Measurements from ENCODE around the gene LTA4H. TPM values are rescaled to one million over a fixed set of nuclear protein-coding genes. Genes with fewer than 3 reads are reported as not detected.

LTA4H gene
- total RNA-seq, 4 donors from 2014 or later = 52.9 to 121 (median 70.9) TPM

DNA sequence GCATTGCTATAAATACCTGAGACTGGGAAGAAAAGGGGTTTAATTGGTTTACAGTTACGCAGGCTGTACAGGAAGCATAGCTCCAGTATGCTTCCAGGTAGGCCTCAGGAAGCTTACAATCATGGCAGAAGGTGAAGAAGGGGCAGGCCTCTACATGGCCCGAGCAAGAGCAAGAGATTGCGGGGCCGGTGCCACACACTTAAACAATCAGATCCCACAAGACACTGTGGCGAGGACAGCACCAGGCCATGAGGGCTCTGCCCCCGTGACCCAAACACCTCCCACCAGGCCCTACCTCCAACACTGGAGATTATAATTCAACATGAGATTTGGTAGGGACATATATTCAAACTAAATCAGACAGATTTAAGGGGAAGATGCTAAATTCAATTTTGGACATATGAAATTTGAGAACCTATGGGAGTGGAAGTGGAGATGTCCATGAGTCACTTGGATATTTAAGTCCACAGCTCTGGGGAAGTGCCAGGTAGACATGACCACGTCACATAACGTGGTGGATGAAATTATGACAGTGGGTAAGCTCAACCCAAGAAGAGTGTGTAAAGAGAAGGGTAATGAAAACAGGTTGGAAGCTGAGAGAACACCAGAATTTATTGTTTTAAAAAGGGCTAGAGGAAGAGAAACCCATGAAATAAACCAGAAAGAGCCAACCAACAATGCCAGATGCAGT, 1.5 kb upstream of the LTA4H start:
- DNase-seq = no peak
- H3K4me3 ChIP-seq = no peak overlapping the region
- no peaks in the 10 kb centered on the region for H3K36me3 ChIP-seq
- no peaks in the 10 kb centered on the region for H3K9me3 ChIP-seq
- no peaks in the 10 kb centered on the region for H3K27me3 ChIP-seq
- no peak for TF ChIP-seq POLR2A (IDR thresholded peaks at IDR 0.05)
- TF ChIP-seq, protein P1, sequence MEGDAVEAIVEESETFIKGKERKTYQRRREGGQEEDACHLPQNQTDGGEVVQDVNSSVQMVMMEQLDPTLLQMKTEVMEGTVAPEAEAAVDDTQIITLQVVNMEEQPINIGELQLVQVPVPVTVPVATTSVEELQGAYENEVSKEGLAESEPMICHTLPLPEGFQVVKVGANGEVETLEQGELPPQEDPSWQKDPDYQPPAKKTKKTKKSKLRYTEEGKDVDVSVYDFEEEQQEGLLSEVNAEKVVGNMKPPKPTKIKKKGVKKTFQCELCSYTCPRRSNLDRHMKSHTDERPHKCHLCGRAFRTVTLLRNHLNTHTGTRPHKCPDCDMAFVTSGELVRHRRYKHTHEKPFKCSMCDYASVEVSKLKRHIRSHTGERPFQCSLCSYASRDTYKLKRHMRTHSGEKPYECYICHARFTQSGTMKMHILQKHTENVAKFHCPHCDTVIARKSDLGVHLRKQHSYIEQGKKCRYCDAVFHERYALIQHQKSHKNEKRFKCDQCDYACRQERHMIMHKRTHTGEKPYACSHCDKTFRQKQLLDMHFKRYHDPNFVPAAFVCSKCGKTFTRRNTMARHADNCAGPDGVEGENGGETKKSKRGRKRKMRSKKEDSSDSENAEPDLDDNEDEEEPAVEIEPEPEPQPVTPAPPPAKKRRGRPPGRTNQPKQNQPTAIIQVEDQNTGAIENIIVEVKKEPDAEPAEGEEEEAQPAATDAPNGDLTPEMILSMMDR (IDR thresholded peaks at IDR 0.05) = no peak
- H3K27ac ChIP-seq = no peak overlapping the region
- intact Hi-C loops (cut with DNase I; ENCODE audit: low total_unique reads) = no loop called here
- H3K4me1 ChIP-seq = peaks cover 0 to 8% of the 10 kb centered on the region in 2 donors

DNA sequence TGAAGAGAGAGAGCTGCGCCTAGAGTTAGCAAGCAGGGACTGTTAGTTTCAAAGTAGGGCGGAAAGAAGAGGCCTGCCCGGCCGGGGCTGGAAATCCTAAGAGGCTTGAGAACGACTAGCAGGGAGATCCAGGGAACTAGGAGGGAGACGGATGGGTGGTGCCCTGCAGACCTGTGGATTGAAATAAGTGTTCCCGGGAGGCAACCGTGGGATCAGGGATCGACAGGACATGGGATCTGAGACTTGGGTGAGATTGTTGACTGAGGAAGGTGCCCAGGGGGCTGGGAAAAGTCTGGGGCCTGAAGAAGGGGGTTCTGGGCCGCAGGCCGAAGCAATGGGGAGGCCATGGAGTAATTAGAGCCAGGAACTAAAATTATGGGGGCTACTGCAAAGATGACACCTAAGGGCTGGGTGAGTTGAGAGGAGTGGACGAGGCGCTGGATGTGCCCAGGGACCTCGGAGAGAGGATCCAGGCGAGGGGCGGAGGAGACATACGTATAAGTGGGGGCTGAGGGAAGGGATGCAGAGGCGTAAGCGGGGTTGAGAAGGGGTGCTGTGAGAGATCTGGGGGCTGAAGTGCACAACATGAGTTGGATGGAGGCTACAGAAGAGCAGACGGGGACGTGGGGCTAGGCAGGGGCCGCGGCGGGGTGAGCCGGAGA, 635 bp downstream of the LTA4H start:
- Histone ChIP-seq H3K9me3 (no peaks in the 10 kb centered on the region), H3K4me1 (peaks cover 0 to 8% of the 10 kb centered on the region in 2 donors), H3K4me3 (peak overlapping the region; percentile 84 to 98), H3K27me3 (no peaks in the 10 kb centered on the region), H3K27ac (peak overlapping the region; percentile 91 to 95), H3K36me3 (no peaks in the 10 kb centered on the region)
- DNase-seq = peak; percentile 17 to 26
- TF ChIP-seq, protein P1 (IDR thresholded peaks at IDR 0.05) = no peak
- no peak for TF ChIP-seq POLR2A (IDR thresholded peaks at IDR 0.05)
- intact Hi-C loops (cut with DNase I; ENCODE audit: low total_unique reads) = no loop called here

DNA sequence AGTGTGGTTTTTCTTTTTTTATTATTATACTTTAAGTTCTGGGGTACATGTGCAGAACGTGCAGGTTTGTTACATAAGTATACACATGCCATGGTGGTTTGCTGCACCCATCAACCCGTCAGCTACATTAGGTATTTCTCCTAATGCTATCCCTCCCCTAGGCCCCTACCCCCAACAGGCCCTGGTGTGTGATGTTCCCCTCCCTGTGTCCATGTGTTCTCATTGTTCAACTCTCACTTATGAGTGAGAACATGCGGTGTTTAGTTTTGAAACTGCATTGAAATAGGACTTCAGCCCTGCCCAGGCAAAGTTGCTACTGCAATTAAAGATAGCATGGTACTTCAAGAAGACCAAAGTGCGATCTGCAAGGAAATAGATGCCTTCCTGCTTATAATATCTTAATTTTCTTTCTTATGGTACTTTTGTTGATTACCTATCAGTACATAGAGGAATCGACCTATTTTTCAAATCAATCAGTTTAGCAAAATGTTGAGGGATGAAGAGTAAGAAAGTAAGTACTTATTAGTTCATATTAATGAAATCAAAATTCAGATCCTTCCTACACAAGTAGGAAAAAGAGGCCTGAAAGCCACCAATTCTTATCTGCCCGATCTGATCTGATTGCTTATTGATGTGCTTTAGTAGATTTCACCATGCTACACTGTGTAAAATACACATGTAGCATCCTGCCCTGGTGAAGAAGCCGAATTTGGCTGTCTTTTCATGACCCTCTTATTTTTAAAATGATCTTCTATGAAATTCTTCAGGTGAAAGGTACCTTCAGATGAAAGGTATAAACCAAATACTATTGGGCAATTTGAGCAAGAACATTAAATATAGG, 1.6 kb downstream of the LTA4H start:
- Histone ChIP-seq H3K4me3 (peak overlapping the region in 1 of 2 donors; percentile 84), H3K27me3 (no peaks in the 10 kb centered on the region), H3K27ac (peak overlapping the region; percentile 91 to 95), H3K4me1 (peaks cover 0 to 12% of the 10 kb centered on the region in 2 donors), H3K9me3 (no peaks in the 10 kb centered on the region), H3K36me3 (no peaks in the 10 kb centered on the region)
- DNase-seq = no peak
- TF ChIP-seq POLR2A (IDR thresholded peaks at IDR 0.05) = no peak
- intact Hi-C loops (cut with DNase I; ENCODE audit: low total_unique reads) = no loop called here

DNA sequence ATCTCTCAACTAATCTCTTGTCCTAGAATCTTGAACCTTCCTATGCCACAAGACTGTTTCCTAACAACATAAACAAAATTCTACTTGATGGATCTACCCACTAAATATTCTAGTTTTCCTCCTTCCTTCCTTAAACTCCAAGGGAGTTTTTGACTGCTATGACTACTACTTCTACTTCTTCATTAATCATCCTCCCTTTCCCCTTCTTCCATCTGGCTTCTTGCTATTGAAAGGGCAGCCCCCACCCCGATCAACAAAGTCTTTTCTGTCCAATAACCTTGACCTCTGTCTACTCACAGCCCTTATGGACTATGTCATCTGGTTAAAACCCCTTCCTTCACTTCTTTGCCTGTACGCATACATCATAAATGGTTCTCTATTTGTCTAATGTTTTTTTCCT, 5.6 kb downstream of the LTA4H start:
- H3K4me3 ChIP-seq = no peak overlapping the region
- no peaks in the 10 kb centered on the region for H3K27me3 ChIP-seq
- DNase-seq = no peak
- peaks cover 0 to 12% of the 10 kb centered on the region in 2 donors for H3K4me1 ChIP-seq
- TF ChIP-seq POLR2A (IDR thresholded peaks at IDR 0.05) = no peak
- TF ChIP-seq, protein P1 (IDR thresholded peaks at IDR 0.05) = no peak
- intact Hi-C loops (cut with DNase I; ENCODE audit: low total_unique reads) = no loop called here
- no peaks in the 10 kb centered on the region for H3K9me3 ChIP-seq
- no peak overlapping the region for H3K27ac ChIP-seq
- H3K36me3 ChIP-seq = no peaks in the 10 kb centered on the region

DNA sequence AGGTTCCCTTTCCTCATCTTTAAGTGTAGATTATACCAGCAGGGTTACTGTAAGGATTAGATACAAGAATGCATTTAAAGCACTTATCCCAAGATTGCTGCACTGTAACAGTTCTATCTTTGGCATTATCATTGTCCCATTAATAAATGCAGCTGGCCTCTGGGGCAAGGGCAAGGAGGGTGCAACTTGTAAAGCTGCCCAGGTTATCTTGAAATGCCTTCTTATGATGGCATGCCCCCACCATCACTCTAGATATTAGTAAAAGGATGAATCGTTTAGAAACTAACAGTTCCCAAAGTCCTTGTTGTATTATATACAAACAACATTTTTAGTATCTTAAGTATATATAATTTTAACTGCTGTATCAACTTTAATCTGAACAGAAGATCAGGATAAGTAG, 6.8 kb downstream of the LTA4H start:
- Histone ChIP-seq H3K36me3 (no peaks in the 10 kb centered on the region), H3K27ac (no peak overlapping the region), H3K4me3 (no peak overlapping the region), H3K27me3 (no peaks in the 10 kb centered on the region), H3K9me3 (no peaks in the 10 kb centered on the region), H3K4me1 (peaks cover 0 to 6% of the 10 kb centered on the region in 2 donors)
- no peak for TF ChIP-seq POLR2A (IDR thresholded peaks at IDR 0.05)
- TF ChIP-seq, protein P1 (IDR thresholded peaks at IDR 0.05) = no peak
- intact Hi-C loops (cut with DNase I; ENCODE audit: low total_unique reads) = no loop called here
- DNase-seq = no peak
